ENCODE data around the gene ASMTL. TPM values are rescaled to one million over a fixed set of nuclear protein-coding genes. Genes with fewer than 3 reads are reported as not detected.
A peak's percentile ranks its signal among the peaks of the same experiment; 100 is the strongest.

The ASMTL gene
- total RNA-seq, 4 donors from 2014 or later: 19.4 to 27.7 (median 24.4) TPM

DNA sequence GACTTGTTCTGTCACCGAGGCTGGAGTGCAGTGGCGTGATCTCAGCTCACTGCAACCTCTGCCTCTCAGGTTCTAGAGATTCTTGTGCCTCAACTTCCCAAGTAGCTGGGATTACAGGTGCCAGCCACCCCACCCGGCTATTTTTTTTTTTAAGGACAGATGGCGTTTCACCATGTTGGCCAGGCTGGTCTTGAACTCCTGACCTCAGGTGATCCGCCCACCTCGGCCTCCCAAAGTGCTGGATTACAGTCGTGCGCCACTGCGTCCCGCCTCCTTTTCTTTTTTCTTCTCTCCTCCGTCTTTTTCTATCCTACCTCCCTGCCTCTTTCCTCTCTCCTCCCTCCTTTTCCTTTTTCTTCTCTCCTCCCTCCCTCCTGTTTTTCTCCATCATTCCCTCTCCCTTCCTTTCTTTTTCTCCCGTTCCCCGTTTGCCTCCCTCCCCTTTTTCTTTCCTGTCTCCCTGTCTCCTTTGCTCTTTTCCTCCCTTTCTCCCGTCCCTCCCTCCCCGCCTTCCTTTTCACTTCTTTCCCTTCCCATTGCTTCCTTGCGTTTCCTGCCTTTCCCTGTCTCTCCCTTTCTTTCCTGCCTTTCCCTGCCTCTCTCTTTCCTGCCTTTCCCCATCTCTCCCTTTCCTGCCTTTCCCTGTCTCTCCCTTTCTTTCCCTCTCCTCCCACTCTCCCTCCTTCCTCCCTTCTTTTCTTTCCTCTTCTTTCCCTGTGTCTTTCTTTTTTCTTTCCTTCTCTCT is 58.7 kb downstream of the ASMTL start:
- H3K27ac ChIP-seq: peak overlapping the region; percentile 62
- H3K36me3 ChIP-seq: peaks cover 22% of the 10 kb centered on the region
- peaks cover 45% of the 10 kb centered on the region for H3K4me1 ChIP-seq
- no peaks in the 10 kb centered on the region for H3K27me3 ChIP-seq
- H3K4me3 ChIP-seq: peak overlapping the region; percentile 3
- no peaks in the 10 kb centered on the region for H3K9me3 ChIP-seq
- no peak for TF ChIP-seq EP300 (IDR thresholded peaks at IDR 0.05)
- no peak for TF ChIP-seq CTCF (IDR thresholded peaks at IDR 0.05)
- TF ChIP-seq POLR2A (IDR thresholded peaks at IDR 0.05): no peak
- TF ChIP-seq POLR2AphosphoS5 (IDR thresholded peaks at IDR 0.05): no peak
- WGBS: 55% methylated on average over 16 of the region's 16 CpGs
- peak in 1 of 2 donors; percentile 30 for DNase-seq (ENCODE audit: low spot score in 2 of 2)

DNA sequence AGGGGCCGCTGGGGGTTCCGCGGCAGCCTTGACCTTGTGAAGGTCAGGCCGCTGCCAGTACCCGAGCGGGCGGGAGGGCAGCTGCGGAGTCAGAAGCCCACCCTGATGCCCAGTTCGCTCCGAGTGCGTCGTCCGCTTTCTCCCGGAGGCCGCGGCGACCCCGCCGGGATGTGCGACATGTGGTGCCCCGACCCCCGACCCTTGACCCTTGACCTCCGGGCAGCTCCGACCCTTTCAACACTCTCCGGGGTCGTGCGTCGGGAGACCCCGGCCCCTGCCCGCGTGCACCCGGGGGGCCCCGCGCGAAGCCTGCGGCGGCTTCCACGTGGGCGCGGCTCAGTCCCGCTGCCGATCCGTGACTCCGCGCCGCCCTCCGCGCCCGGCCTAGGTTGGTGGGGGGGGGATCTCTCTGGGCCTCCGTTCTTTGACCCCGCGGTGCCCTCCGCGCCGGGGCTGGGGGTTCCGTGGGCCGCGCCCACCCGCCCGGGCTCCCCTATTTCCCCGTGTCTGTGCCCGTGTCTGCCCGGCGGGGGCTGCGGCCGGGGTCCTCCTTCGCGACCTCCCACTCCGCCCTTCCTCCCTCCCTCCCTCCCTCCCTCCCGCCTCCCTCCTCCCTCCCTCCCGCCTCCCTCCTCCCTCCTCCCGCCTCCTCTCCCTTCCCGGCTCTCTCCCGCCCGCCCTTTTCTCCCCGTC is 60.2 kb downstream of the ASMTL start:
- H3K4me1 ChIP-seq: peaks cover 56% of the 10 kb centered on the region
- WGBS: 0% methylated on average over 2 of the region's 76 CpGs
- no peaks in the 10 kb centered on the region for H3K27me3 ChIP-seq
- peak overlapping the region; percentile 98 for H3K4me3 ChIP-seq
- TF ChIP-seq POLR2A (IDR thresholded peaks at IDR 0.05) (no peak), EP300 (IDR thresholded peaks at IDR 0.05) (no peak), POLR2AphosphoS5 (IDR thresholded peaks at IDR 0.05) (peak in 2 of 3 donors; percentile 82 to 83)
- no peaks in the 10 kb centered on the region for H3K9me3 ChIP-seq
- peaks cover 34% of the 10 kb centered on the region for H3K36me3 ChIP-seq
- no peak for DNase-seq (ENCODE audit: low spot score in 2 of 2)
- peak overlapping the region; percentile 98 for H3K27ac ChIP-seq

DNA sequence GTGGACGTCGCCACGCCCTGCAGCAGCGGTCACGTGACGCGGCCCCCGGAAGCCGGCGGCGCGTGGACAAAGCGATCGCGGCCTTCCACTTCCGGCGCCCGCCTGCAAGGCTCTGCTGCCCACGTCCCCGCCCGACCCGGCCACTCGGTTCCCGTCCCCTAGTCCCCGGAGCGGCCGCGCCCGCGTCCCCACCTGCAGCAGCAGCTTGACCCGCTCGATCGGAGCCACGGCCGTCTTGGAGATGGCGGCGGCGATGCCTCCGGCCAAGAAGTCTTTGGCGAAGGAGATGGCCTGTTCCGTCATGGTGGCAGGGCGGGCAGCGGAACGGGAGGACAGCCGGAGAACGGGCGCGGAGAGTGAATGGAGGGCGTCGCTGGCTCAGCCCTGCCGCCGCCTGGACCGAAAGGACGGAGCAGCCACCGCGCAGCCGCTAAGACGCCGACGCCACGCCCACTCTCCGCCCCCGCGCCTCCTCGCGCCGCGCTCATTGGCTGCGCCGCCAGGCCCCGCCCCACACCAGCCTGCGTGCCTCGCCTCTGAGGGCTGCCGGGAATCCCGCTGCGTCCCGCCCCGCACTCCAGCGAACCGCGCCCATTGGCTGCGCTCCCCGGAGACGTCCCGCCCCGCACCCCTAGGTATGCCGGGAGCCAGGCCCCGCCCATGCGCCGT is 60.9 kb downstream of the ASMTL start, which contains the start of gene SLC25A6:
TSS of gene SLC25A6 (minus strand) at position 407 of the 669 bp plus-strand sequence. CDS start at position 303, 104 bp downstream.
- 0% methylated on average over 39 of the region's 90 CpGs for WGBS
- H3K36me3 ChIP-seq: peaks cover 36% of the 10 kb centered on the region
- DNase-seq (ENCODE audit: low spot score in 2 of 2): peak; percentile 99

GRCh38 chrX:1391370-1391706 is 61.4 kb downstream of the ASMTL start:
- no peak for DNase-seq (ENCODE audit: low spot score in 2 of 2)
- Histone ChIP-seq H3K36me3 (peaks cover 41% of the 10 kb centered on the region), H3K9me3 (no peaks in the 10 kb centered on the region), H3K27me3 (no peaks in the 10 kb centered on the region), H3K4me1 (peaks cover 56% of the 10 kb centered on the region), H3K4me3 (peak overlapping the region; percentile 98), H3K27ac (peak overlapping the region; percentile 98)
- no peak for TF ChIP-seq CTCF (IDR thresholded peaks at IDR 0.05)
- no peak for TF ChIP-seq POLR2A (IDR thresholded peaks at IDR 0.05)
- TF ChIP-seq POLR2AphosphoS5 (IDR thresholded peaks at IDR 0.05): no peak
- no peak for TF ChIP-seq EP300 (IDR thresholded peaks at IDR 0.05)
- WGBS: 0% methylated on average over 2 of the region's 19 CpGs

More for the DNA sequence above, 60.9 kb downstream of the ASMTL start, which contains the start of gene SLC25A6:
- Histone ChIP-seq H3K4me1 (peaks cover 56% of the 10 kb centered on the region), H3K27me3 (no peaks in the 10 kb centered on the region), H3K27ac (peak within 1 kb of the TSS; percentile 98), H3K4me3 (peak within 1 kb of the TSS; percentile 98), H3K9me3 (no peaks in the 10 kb centered on the region)
- no peak for TF ChIP-seq EP300 (IDR thresholded peaks at IDR 0.05)
- peak; percentile 66 to 80 for TF ChIP-seq POLR2A (IDR thresholded peaks at IDR 0.05)
- peak in 1 of 2 donors; percentile 32 for TF ChIP-seq CTCF (IDR thresholded peaks at IDR 0.05)
- TF ChIP-seq POLR2AphosphoS5 (IDR thresholded peaks at IDR 0.05): peak in 2 of 3 donors; percentile 94 to 95

GRCh38 chrX:1390621-1391369 is 61.9 kb downstream of the ASMTL start:
- Histone ChIP-seq H3K27ac (peak overlapping the region; percentile 98), H3K4me3 (peak overlapping the region; percentile 98), H3K36me3 (peaks cover 46% of the 10 kb centered on the region), H3K27me3 (no peaks in the 10 kb centered on the region), H3K9me3 (no peaks in the 10 kb centered on the region), H3K4me1 (peaks cover 56% of the 10 kb centered on the region)
- peak; percentile 63 to 67 for DNase-seq (ENCODE audit: low spot score in 2 of 2)
- 54% methylated on average over 30 of the region's 30 CpGs for WGBS
- TF ChIP-seq POLR2AphosphoS5 (IDR thresholded peaks at IDR 0.05) (no peak), CTCF (IDR thresholded peaks at IDR 0.05) (no peak), EP300 (IDR thresholded peaks at IDR 0.05) (no peak), POLR2A (IDR thresholded peaks at IDR 0.05) (no peak)
